ENCODE measurements around the gene ENTPD8. TPM values are rescaled to one million over a fixed set of nuclear protein-coding genes. Genes with fewer than 3 reads are reported as not detected.

The ENTPD8 gene
- total and polyA plus RNA-seq, 2 donors (not counting 1 experiment from before 2014, with no cell fraction given) = not detected

- H3K9me3 Mint-ChIP-seq (ENCODE audit: insufficient read depth) = no peaks in the 10 kb centered on the region
- Histone ChIP-seq H3K4me3 (ENCODE audit: control extremely low read depth in 1 of 5, extremely low read depth in 1 of 5, insufficient read depth in 1 of 5, low read depth in 2 of 5, low read length in 4 of 5) (no peak overlapping the region), H3K4me2 (replicated peaks; ENCODE audit: low read depth, low read length, poor library complexity, severe bottlenecking) (no peak overlapping the region), H3K27me3 (replicated peaks in 1 of 4; ENCODE audit: control extremely low read depth in 1 of 4, control insufficient read depth in 3 of 4, insufficient read depth in 4 of 4, low read length in 3 of 4) (peaks cover 0 to 21% (median 4%) of the 10 kb centered on the region in 4 experiments), H3K9ac (ENCODE audit: low read length) (no peak overlapping the region), H2AFZ (ENCODE audit: insufficient read depth, low read depth, low read length, poor library complexity, severe bottlenecking) (no peak overlapping the region), H3K79me2 (ENCODE audit: control insufficient read depth, insufficient read depth, low read length) (peaks cover 22% of the 10 kb centered on the region), H4K20me1 (ENCODE audit: control insufficient read depth, insufficient read depth, low read length, poor library complexity, severe bottlenecking) (peaks cover 28% of the 10 kb centered on the region), H3K4me1 (ENCODE audit: control insufficient read depth in 2 of 2, insufficient read depth in 2 of 2, low read length in 2 of 2) (peaks cover 9 to 19% of the 10 kb centered on the region in 2 donors), H3K27ac (ENCODE audit: low read length in 2 of 2) (no peak overlapping the region), H3K36me3 (replicated peaks in 1 of 2; ENCODE audit: control extremely low read depth in 1 of 2, control insufficient read depth in 1 of 2, extremely low read depth in 1 of 2, insufficient read depth in 2 of 2, low read length in 1 of 2) (no peaks in the 10 kb centered on the region), H3K9me3 (ENCODE audit: control extremely low read depth in 1 of 3, control insufficient read depth in 2 of 3, insufficient read depth in 1 of 3, low read length in 2 of 3) (peaks cover 0 to 18% (median 4%) of the 10 kb centered on the region in 3 donors)
- no peak overlapping the region for H3K27ac Mint-ChIP-seq
- ATAC-seq (ENCODE audit: low read depth) = no peak
- POLR2A ChIA-PET = no interaction called here
- 91% methylated on average over 23 of the region's 24 CpGs for WGBS (ENCODE audit: insufficient coverage)
- peaks cover 16% of the 10 kb centered on the region for H3K4me1 Mint-ChIP-seq
- H3K4me3 Mint-ChIP-seq = no peak overlapping the region
- no peaks in the 10 kb centered on the region for H3K27me3 Mint-ChIP-seq
- CTCF ChIA-PET = interaction anchor here (1.0 kb wide), 1 partner anchor 41 kb away, joined by 3 read pairs; no protein-coding TSS in a partner anchor
- TF ChIP-seq CTCF (IDR thresholded peaks at IDR 0.05) (no peak), EZH2 (IDR thresholded peaks at IDR 0.05; ENCODE audit: borderline replicate concordance, insufficient read depth, low read depth, low read length, poor library complexity, severe bottlenecking) (no peak)
- intact Hi-C loops (cut with micrococcal nuclease) = no loop called here
- DNase-seq = no peak
These were observed 36.1 kb downstream of the ENTPD8 start for GRCh38 chr9:137404961-137405567.

- CTCF ChIA-PET = no interaction called here
These were observed 37.9 kb downstream of the ENTPD8 start for GRCh38 chr9:137403269-137403668.

More at GRCh38 chr9:137403269-137403668, 37.9 kb downstream of the ENTPD8 start:
- no peak for DNase-seq
- peaks cover 0 to 13% (median 2%) of the 10 kb centered on the region in 4 experiments for H3K27me3 ChIP-seq (replicated peaks in 1 of 4; ENCODE audit: control extremely low read depth in 1 of 4, control insufficient read depth in 3 of 4, insufficient read depth in 4 of 4, low read length in 3 of 4)
- H3K9ac ChIP-seq (ENCODE audit: low read length) = no peak overlapping the region
- intact Hi-C loops (cut with micrococcal nuclease) = no loop called here
- H3K9me3 ChIP-seq (ENCODE audit: control extremely low read depth in 1 of 3, control insufficient read depth in 2 of 3, insufficient read depth in 1 of 3, low read length in 2 of 3) = peaks cover 0 to 29% (median 4%) of the 10 kb centered on the region in 3 donors
- Mint-ChIP-seq H3K4me1 (peaks cover 24% of the 10 kb centered on the region), H3K4me3 (no peak overlapping the region), H3K27me3 (no peaks in the 10 kb centered on the region), H3K27ac (no peak overlapping the region), H3K9me3 (ENCODE audit: insufficient read depth) (no peaks in the 10 kb centered on the region)
- peaks cover 17 to 28% of the 10 kb centered on the region in 2 donors for H3K4me1 ChIP-seq (ENCODE audit: control insufficient read depth in 2 of 2, insufficient read depth in 2 of 2, low read length in 2 of 2)
- H3K79me2 ChIP-seq (ENCODE audit: control insufficient read depth, insufficient read depth, low read length) = peaks cover 22% of the 10 kb centered on the region
- no peak overlapping the region for H2AFZ ChIP-seq (ENCODE audit: insufficient read depth, low read depth, low read length, poor library complexity, severe bottlenecking)
- H3K4me2 ChIP-seq (replicated peaks; ENCODE audit: low read depth, low read length, poor library complexity, severe bottlenecking) = no peak overlapping the region
- peaks cover 28% of the 10 kb centered on the region for H4K20me1 ChIP-seq (ENCODE audit: control insufficient read depth, insufficient read depth, low read length, poor library complexity, severe bottlenecking)
- POLR2A ChIA-PET = no interaction called here
- no peaks in the 10 kb centered on the region for H3K36me3 ChIP-seq (replicated peaks in 1 of 2; ENCODE audit: control extremely low read depth in 1 of 2, control insufficient read depth in 1 of 2, extremely low read depth in 1 of 2, insufficient read depth in 2 of 2, low read length in 1 of 2)
- TF ChIP-seq CTCF (IDR thresholded peaks at IDR 0.05) (no peak), EZH2 (IDR thresholded peaks at IDR 0.05; ENCODE audit: borderline replicate concordance, insufficient read depth, low read depth, low read length, poor library complexity, severe bottlenecking) (no peak)
- WGBS (ENCODE audit: insufficient coverage) = 100% methylated on average over 10 of the region's 15 CpGs
- ATAC-seq (ENCODE audit: low read depth) = no peak
- no peak overlapping the region for H3K4me3 ChIP-seq (ENCODE audit: control extremely low read depth in 1 of 5, extremely low read depth in 1 of 5, insufficient read depth in 1 of 5, low read depth in 2 of 5, low read length in 4 of 5)
- H3K27ac ChIP-seq (ENCODE audit: low read length in 2 of 2) = no peak overlapping the region

Measured in B cell (primary cell).